ENCODE measurements around the gene AKAP8.
"Not testable (repeated sequence)": the region's sequence is repeated elsewhere in the genome, so short reads cannot be mapped to it uniquely, and the experiment has no call there.

Gene AKAP8

GRCh38 chr19:15379083-15379998, at the start of gene AKAP8:
AKAP8 (minus strand) TSS chr19:15379787; CDS start chr19:15379731, 56 bp downstream.
- peak; percentile 98 for DNase-seq

- no peak for DNase-seq
Measured at GRCh38 chr19:15427991-15428471, 48.4 kb upstream of the AKAP8 start.

GRCh38 chr19:15427350-15427700, 47.7 kb upstream of the AKAP8 start:
- DNase-seq: no peak

- DNase-seq: no peak
Measured at GRCh38 chr19:15426485-15427349, 47.1 kb upstream of the AKAP8 start.

GRCh38 chr19:15425321-15425950, 45.8 kb upstream of the AKAP8 start:
- no peak for DNase-seq

- no peak for DNase-seq
Measured at GRCh38 chr19:15424692-15425272, 45.2 kb upstream of the AKAP8 start.

- DNase-seq: no peak
Measured at GRCh38 chr19:15424121-15424520, 44.5 kb upstream of the AKAP8 start.

GRCh38 chr19:15423130-15423529, 43.5 kb upstream of the AKAP8 start:
- no peak for DNase-seq

- no peak for DNase-seq
Measured at GRCh38 chr19:15422296-15423075, 42.9 kb upstream of the AKAP8 start.

- DNase-seq: no peak
Measured at GRCh38 chr19:15421721-15422260, 42.2 kb upstream of the AKAP8 start.

GRCh38 chr19:15421136-15421695, 41.6 kb upstream of the AKAP8 start:
- DNase-seq: no peak

- no peak for DNase-seq
Measured at GRCh38 chr19:15419413-15420025, 39.9 kb upstream of the AKAP8 start.

GRCh38 chr19:15418579-15419412, 39.2 kb upstream of the AKAP8 start, which contains the start of gene AKAP8L:
AKAP8L (minus strand) TSS chr19:15418988; CDS start chr19:15418923, 65 bp downstream.
- DNase-seq: peak; percentile 98

GRCh38 chr19:15418231-15418578, 38.6 kb upstream of the AKAP8 start:
- no peak for DNase-seq

GRCh38 chr19:15417699-15418098, 38.1 kb upstream of the AKAP8 start:
- DNase-seq: no peak

GRCh38 chr19:15412832-15413231, 33.2 kb upstream of the AKAP8 start:
- DNase-seq: no peak

GRCh38 chr19:15411351-15411750, 31.8 kb upstream of the AKAP8 start:
- DNase-seq: not testable (repeated sequence)

GRCh38 chr19:15404780-15405211, 25.2 kb upstream of the AKAP8 start:
- no peak for DNase-seq

- DNase-seq: no peak
Measured at GRCh38 chr19:15404097-15404779, 24.7 kb upstream of the AKAP8 start.
